ENCODE results near the gene MEPCE. TPM values are rescaled to one million over a fixed set of nuclear protein-coding genes. Genes with fewer than 3 reads are reported as not detected.
"Not testable (repeated sequence)": the region's sequence is repeated elsewhere in the genome, so short reads cannot be mapped to it uniquely, and the experiment has no call there.

The MEPCE gene
- total and polyA plus RNA-seq, 2 of the 8 experiments (the other 6 are each of a cell fraction or from before 2014, with no cell fraction given), result 22.8 to 48.8 TPM

GRCh38 chr7:100452513-100452912 is 22.9 kb downstream of the MEPCE start (continued):
- TF ChIP-seq ATF2 (IDR thresholded peaks at IDR 0.05; ENCODE audit: low read length), result no peak
- TF ChIP-seq TAF1 (IDR thresholded peaks at IDR 0.05; ENCODE audit: low read depth, low read length), result no peak
- TF ChIP-seq TCF12 (IDR thresholded peaks at IDR 0.05; ENCODE audit: low read depth, low read length), result no peak
- no peak for TF ChIP-seq SUZ12 (IDR thresholded peaks at IDR 0.05; ENCODE audit: low read length)
- TF ChIP-seq CREB1 (IDR thresholded peaks at IDR 0.05), result no peak
- TF ChIP-seq JUN (IDR thresholded peaks at IDR 0.05; ENCODE audit: low read depth, low read length), result no peak
- TF ChIP-seq SP1 (IDR thresholded peaks at IDR 0.05; ENCODE audit: low read depth, low read length), result no peak
- TF ChIP-seq YY1 (IDR thresholded peaks at IDR 0.05; ENCODE audit: low read depth, low read length), result no peak

GRCh38 chr7:100453854-100454253 is 24.2 kb downstream of the MEPCE start:
- CTCF ChIA-PET (ENCODE audit: partially characterized antibody), result interaction anchor here (0.9 to 8.3 kb wide), 12 partner anchors 8 to 252 kb away, joined by 3 to 70 read pairs (median 12); partner anchors contain the start of genes POP7 and SPACDR
- FAIRE-seq; H3K9me3 ChIP-seq (ENCODE audit: insufficient read depth in 2 of 2, low read depth in 1 of 2, low read length in 1 of 2); H4K8ac ChIP-seq (ENCODE audit: extremely low read depth, insufficient read depth, low read length); H3K18ac ChIP-seq (ENCODE audit: extremely low read depth, low read length); H3K27ac ChIP-seq (ENCODE audit: low read depth, low read length); H2BK5ac ChIP-seq (ENCODE audit: low read depth, low read length); H3K56ac ChIP-seq (replicated peaks; ENCODE audit: insufficient read length, low read depth, low read length); H2AFZ ChIP-seq (ENCODE audit: low read length); H4K5ac ChIP-seq (ENCODE audit: insufficient read length, low read depth, low read length); H3K79me1 ChIP-seq (ENCODE audit: low read depth, low read length); H3K4me3 ChIP-seq (ENCODE audit: extremely low read depth in 1 of 4, insufficient read depth in 2 of 4, low read depth in 3 of 4, low read length in 4 of 4); H3K4me2 ChIP-seq (ENCODE audit: insufficient read depth in 1 of 2, low read depth in 2 of 2, low read length in 2 of 2); H2BK120ac ChIP-seq (replicated peaks; ENCODE audit: low read depth, low read length); H3K79me2 ChIP-seq (ENCODE audit: control insufficient read depth in 1 of 2, insufficient read depth in 2 of 2, low read length in 2 of 2); H4K91ac ChIP-seq (replicated peaks; ENCODE audit: insufficient read length, low read length); H2BK12ac ChIP-seq (ENCODE audit: low read depth, low read length); H3K23ac ChIP-seq (ENCODE audit: insufficient read length); H3K23me2 ChIP-seq (ENCODE audit: low read depth, low read length); H3K14ac ChIP-seq (ENCODE audit: insufficient read length); H2AK5ac ChIP-seq (ENCODE audit: low read depth, low read length); H2BK20ac ChIP-seq (ENCODE audit: low read length); DNase-seq (ENCODE audit: low read depth in 1 of 2, low spot score in 2 of 2); H3K9ac ChIP-seq (replicated peaks in 1 of 4; ENCODE audit: extremely low read depth in 1 of 4, low read depth in 3 of 4, low read length in 3 of 4); H3K4ac ChIP-seq (replicated peaks; ENCODE audit: insufficient read length, low read depth, low read length); H3K36me3 ChIP-seq (ENCODE audit: control insufficient read depth in 2 of 4, insufficient read depth in 4 of 4, low read length in 3 of 4); H4K20me1 ChIP-seq (replicated peaks in 1 of 2; ENCODE audit: control insufficient read depth in 1 of 2, insufficient read depth in 2 of 2, low read length in 2 of 2); H3K27me3 ChIP-seq (replicated peaks in 1 of 4; ENCODE audit: control insufficient read depth in 3 of 4, extremely low read depth in 1 of 4, insufficient read depth in 3 of 4, low read length in 3 of 4); H3K4me1 ChIP-seq (replicated peaks in 1 of 4; ENCODE audit: control insufficient read depth in 3 of 4, insufficient read depth in 4 of 4, low read length in 3 of 4); H2BK15ac ChIP-seq (ENCODE audit: low read length): not testable (repeated sequence)
- WGBS, 2 experiments (ENCODE audit: extremely low coverage in 1 of 2, insufficient coverage in 1 of 2, insufficient read length in 1 of 2, insufficient replicate concordance in 2 of 2, low coverage in 1 of 2, low lambda C conversion rate in 2 of 2, missing lambda C conversion rate in 1 of 2), result 94% methylated on average over 8 of the region's 8 CpGs; no CpG with 5 or more reads in 1 of the 2 experiments
- POLR2A ChIA-PET (ENCODE audit: partially characterized antibody), result interaction anchor here (1.0 to 8.2 kb wide), 6 partner anchors 9 to 132 kb away, joined by 3 to 81 read pairs (median 4); partner anchors contain the start of genes FBXO24, LRCH4, MEPCE and PPP1R35

All from H1 (cell line).